PC-9 (cell line): ENCODE measurements around the gene MISP.

Source experiments
- EZH2 ChIP-seq: fragments of 200-600 bp; sonication (generic); IDR thresholded peaks from 2 replicates; pipeline ENCODE4 v1.8.0; 2017; ENCODE audit warnings: antibody characterized with exemption, low read depth
- TF ChIP-seq, protein P1 (sequence below): fragments of 200-600 bp; sonication (generic); conservative IDR thresholded peaks from 2 replicates; pipeline ENCODE4 v1.6.1; 2017; ENCODE audit warnings: mixed run types, antibody characterized with exemption, mild to moderate bottlenecking, moderate library complexity

DNA sequence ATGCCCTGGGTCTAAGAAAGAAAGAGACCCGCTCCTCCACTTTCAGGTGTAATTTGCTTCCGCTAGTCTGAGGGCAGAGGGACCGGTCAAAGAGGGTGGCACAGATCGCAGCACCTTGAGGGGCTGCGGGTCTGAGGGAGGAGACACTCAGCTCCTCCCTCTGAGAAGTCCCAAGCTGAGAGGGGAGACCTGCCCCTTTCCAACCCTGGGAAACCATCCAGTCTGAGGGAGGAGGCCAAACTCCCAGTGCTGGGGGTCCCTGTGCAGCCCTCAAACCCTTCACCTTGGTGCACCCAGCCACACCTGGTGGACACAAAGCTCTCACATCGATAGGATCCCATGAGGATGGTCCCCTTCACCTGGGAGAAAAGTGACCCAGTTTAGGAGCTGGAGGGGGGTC is 13.0 kb downstream of the MISP start:
- TF ChIP-seq, protein P1, sequence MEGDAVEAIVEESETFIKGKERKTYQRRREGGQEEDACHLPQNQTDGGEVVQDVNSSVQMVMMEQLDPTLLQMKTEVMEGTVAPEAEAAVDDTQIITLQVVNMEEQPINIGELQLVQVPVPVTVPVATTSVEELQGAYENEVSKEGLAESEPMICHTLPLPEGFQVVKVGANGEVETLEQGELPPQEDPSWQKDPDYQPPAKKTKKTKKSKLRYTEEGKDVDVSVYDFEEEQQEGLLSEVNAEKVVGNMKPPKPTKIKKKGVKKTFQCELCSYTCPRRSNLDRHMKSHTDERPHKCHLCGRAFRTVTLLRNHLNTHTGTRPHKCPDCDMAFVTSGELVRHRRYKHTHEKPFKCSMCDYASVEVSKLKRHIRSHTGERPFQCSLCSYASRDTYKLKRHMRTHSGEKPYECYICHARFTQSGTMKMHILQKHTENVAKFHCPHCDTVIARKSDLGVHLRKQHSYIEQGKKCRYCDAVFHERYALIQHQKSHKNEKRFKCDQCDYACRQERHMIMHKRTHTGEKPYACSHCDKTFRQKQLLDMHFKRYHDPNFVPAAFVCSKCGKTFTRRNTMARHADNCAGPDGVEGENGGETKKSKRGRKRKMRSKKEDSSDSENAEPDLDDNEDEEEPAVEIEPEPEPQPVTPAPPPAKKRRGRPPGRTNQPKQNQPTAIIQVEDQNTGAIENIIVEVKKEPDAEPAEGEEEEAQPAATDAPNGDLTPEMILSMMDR, result no peak
- TF ChIP-seq EZH2, result no peak
